Left ventricle myocardium inferior (tissue), 1 donor: Measurements from ENCODE around the gene SGCD. TPM values are rescaled to one million over a fixed set of nuclear protein-coding genes. Genes with fewer than 3 reads are reported as not detected.

Experiments used
- DNase-seq: peaks from one replicate; pipeline ENCODE4 v3.0.0-alpha.2; 2020
- H3K27ac ChIP-seq: fragments of 200-600 bp; replicated peaks from 2 replicates; pipeline ENCODE4 v1.8.0; 2021
- H3K27me3 ChIP-seq: fragments of 200-600 bp; 2 replicates; pipeline ENCODE4 v1.8.0; 2021; ENCODE audit warnings: low read depth
- H3K36me3 ChIP-seq: fragments of 200-600 bp; 2 replicates; pipeline ENCODE4 v1.8.0; 2021
- H3K4me1 ChIP-seq: fragments of 200-600 bp; 2 replicates; pipeline ENCODE4 v1.8.0; 2021
- H3K4me3 ChIP-seq: fragments of 200-600 bp; 2 replicates; pipeline ENCODE4 v1.8.0; 2021; ENCODE audit warnings: mild to moderate bottlenecking, moderate library complexity
- H3K9me3 ChIP-seq: fragments of 200-600 bp; replicated peaks from 2 replicates; pipeline ENCODE4 v1.8.0; 2021
- intact Hi-C: fragments of 100-400 bp; cut with micrococcal nuclease; formaldehyde crosslinking; loops from one replicate; pipeline ENCODE4 v1.11.0; 2022
- total RNA-seq: library from RNA; stranded (reverse); fragmentation: NEBNext Ultra II Directional; extraction: Animal tissue kit (Norgen Biotek cat#: 25700); gene quantifications from one replicate; pipeline ENCODE4 v1.2.1, GENCODE V29; 2021
- TF ChIP-seq, protein P1 (sequence below): fragments of 200-600 bp; IDR thresholded peaks from 2 replicates; pipeline ENCODE4 v1.8.0; 2021; ENCODE audit warnings: antibody characterized with exemption, mild to moderate bottlenecking, borderline replicate concordance
- donor health status: DM: no; HTN: yes; CAD: no; lungs with severe emphysema.

The SGCD gene
- total RNA-seq, 1 donor from 2014 or later: 98.7 TPM

- peaks cover 42% of the 10 kb centered on the region for H3K4me1 ChIP-seq
- TF ChIP-seq, protein P1, sequence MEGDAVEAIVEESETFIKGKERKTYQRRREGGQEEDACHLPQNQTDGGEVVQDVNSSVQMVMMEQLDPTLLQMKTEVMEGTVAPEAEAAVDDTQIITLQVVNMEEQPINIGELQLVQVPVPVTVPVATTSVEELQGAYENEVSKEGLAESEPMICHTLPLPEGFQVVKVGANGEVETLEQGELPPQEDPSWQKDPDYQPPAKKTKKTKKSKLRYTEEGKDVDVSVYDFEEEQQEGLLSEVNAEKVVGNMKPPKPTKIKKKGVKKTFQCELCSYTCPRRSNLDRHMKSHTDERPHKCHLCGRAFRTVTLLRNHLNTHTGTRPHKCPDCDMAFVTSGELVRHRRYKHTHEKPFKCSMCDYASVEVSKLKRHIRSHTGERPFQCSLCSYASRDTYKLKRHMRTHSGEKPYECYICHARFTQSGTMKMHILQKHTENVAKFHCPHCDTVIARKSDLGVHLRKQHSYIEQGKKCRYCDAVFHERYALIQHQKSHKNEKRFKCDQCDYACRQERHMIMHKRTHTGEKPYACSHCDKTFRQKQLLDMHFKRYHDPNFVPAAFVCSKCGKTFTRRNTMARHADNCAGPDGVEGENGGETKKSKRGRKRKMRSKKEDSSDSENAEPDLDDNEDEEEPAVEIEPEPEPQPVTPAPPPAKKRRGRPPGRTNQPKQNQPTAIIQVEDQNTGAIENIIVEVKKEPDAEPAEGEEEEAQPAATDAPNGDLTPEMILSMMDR: no peak
- H3K9me3 ChIP-seq: no peaks in the 10 kb centered on the region
- peak overlapping the region; percentile 33 for H3K27ac ChIP-seq
- H3K27me3 ChIP-seq: no peaks in the 10 kb centered on the region
- H3K36me3 ChIP-seq: no peaks in the 10 kb centered on the region
- H3K4me3 ChIP-seq: no peak overlapping the region
- intact Hi-C loops: no loop called here
- no peak for DNase-seq
Measured at GRCh38 chr5:156500755-156501154, 173.8 kb downstream of the SGCD start.

DNA sequence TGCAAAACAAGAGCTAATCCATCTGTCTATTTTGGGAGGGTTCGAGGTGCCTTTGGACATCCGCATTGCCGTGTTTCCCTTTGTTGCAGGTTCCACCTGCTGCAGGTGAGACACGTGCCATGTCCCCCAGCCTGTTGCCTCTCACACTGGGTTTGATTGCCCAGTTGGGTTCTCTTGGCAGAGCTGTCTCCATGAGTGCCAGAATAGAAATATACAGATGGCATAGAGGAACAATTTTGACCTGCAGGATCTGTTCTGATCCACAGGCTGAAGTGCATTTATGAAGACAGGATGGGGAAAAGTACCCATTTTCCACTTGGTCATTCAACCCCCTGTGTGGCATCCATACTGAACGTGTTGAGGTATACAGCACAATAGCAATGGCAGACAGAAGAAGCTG lies 178.1 kb downstream of the SGCD start:
- intact Hi-C loops: no loop called here
- no peaks in the 10 kb centered on the region for H3K36me3 ChIP-seq
- H3K27ac ChIP-seq: no peak overlapping the region
- DNase-seq: no peak
- H3K27me3 ChIP-seq: no peaks in the 10 kb centered on the region
- TF ChIP-seq, protein P1: no peak
- H3K4me1 ChIP-seq: peaks cover 21% of the 10 kb centered on the region
- H3K4me3 ChIP-seq: no peak overlapping the region
- H3K9me3 ChIP-seq: no peaks in the 10 kb centered on the region

DNA sequence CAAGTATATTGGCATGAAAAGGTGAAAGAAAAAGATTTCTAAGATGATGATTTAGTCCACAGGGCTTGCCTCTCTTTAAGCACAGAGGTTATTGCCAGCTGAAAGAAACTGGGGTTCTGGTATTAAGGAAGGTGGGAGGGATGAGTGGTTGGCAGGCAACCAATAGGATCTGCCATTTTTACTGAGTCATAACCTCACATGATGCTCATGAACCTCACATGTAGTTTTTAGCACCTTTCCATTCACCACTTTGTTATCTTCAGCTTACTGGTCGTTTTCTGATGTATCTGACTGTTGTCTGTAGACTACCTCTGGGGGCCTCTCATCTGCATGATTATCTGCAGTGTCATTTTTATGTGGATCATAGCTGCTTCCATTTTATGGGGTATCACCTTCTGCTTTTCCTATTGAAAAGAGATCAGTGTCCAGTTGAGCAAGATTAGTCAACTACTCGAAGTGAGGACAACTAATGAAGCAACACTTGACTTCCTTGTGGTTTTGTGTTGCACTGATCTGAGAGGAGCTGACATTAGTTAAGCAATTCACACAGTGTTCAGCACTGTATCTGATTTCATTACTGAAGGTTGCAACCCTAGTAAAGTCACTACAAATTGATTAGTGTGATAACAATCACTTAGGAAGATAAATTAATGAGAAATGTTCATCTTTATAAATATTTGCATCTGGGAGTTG lies 186.3 kb downstream of the SGCD start:
- intact Hi-C loops: no loop called here
- H3K36me3 ChIP-seq: peaks cover 7% of the 10 kb centered on the region
- TF ChIP-seq, protein P1: no peak
- H3K4me3 ChIP-seq: no peak overlapping the region
- H3K27ac ChIP-seq: no peak overlapping the region
- H3K27me3 ChIP-seq: no peaks in the 10 kb centered on the region
- peaks cover 8% of the 10 kb centered on the region for H3K4me1 ChIP-seq
- no peak for DNase-seq
- H3K9me3 ChIP-seq: peaks cover 2% of the 10 kb centered on the region

DNA sequence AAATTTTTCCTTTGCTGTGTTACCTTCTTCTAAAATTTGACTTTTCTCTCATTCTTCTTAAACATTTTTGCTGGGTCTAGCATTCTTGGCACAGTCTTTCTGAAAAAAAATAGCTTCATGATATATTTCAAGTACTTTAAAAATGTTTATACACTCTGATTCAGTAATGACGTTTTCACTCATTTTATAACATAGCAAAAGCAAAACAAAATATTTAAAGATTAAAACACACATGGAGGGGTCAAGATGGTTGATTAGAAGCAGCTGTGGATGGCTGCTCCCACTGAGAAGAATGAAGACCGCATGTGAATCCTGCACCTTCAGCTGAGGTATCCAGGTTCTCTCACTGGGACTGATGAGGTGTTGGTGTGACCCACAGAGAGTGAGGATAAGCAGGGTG lies 188.2 kb downstream of the SGCD start:
- Histone ChIP-seq H3K4me1 (peaks cover 4% of the 10 kb centered on the region), H3K27ac (no peak overlapping the region), H3K4me3 (no peak overlapping the region), H3K27me3 (no peaks in the 10 kb centered on the region), H3K9me3 (peaks cover 10% of the 10 kb centered on the region), H3K36me3 (peaks cover 7% of the 10 kb centered on the region)
- TF ChIP-seq, protein P1: no peak
- intact Hi-C loops: no loop called here
- no peak for DNase-seq

DNA sequence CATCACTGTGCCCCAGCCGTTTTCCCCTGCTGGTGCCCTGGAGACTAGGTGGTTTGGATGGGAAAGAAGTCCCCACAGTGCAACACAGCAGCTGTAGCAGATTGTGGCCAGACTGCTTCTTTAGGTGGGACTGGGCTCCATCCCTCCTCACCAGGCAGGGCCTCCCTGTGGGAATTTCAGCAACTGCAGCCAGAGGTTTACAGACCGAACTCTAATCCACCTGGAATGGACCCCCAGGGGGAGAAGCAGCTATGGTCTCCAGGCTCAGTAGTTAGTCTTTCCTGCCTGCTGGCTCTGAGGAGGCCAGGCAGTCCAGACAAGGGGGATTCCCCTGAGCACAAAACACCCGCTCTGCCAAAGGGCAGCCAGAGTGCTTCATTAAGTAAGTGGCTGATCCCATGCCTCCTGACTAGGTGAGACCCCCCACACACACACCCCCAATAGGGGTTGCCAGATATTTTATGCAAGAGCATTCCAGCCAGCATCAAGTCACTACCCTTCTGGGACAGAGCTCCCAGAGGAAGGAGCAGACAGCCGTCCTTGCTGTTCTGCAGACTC lies 188.9 kb downstream of the SGCD start:
- DNase-seq: no peak
- Histone ChIP-seq H3K4me3 (no peak overlapping the region), H3K9me3 (peaks cover 16% of the 10 kb centered on the region), H3K27ac (no peak overlapping the region), H3K27me3 (no peaks in the 10 kb centered on the region), H3K36me3 (peaks cover 7% of the 10 kb centered on the region), H3K4me1 (no peaks in the 10 kb centered on the region)
- intact Hi-C loops: no loop called here
- TF ChIP-seq, protein P1: no peak
